ENCODE data around the gene HIRIP3.

GRCh38 chr16:30016555-30017276, 21.3 kb upstream of the HIRIP3 start:
- no peak for TF ChIP-seq CTCF (optimal IDR thresholded peaks at IDR 0.05 in 1 of 3, IDR thresholded peaks at IDR 0.05 in 1 of 3, conservative IDR thresholded peaks at IDR 0.05 in 1 of 3; ENCODE audit: extremely low read depth in 1 of 3, insufficient read depth in 2 of 3, low read length in 3 of 3)
- no peak for TF ChIP-seq EZH2 (IDR thresholded peaks at IDR 0.05; ENCODE audit: low read length)
